HEK293 (cell line): ENCODE measurements around the gene AMPD3.

ENCODE experiments used
- CTCF ChIA-PET: fragments of 350-600 bp; formaldehyde crosslinking; extraction: SDS; loops from one replicate; lab custom pipeline; 2021; ENCODE audit warnings: antibody characterized with exemption; lab: Yijun Ruan, JAX
- POLR2A ChIA-PET: fragments of 300-600 bp; formaldehyde crosslinking; extraction: SDS; loops from one replicate; lab custom pipeline; 2020; ENCODE audit warnings: antibody characterized with exemption, inconsistent platforms; lab: Yijun Ruan, JAX
- H3K27ac ChIP-seq: fragments of 200-500 bp; sonication (Bioruptor generic); 2 replicates; pipeline ENCODE4 v1.5.1; 2014; ENCODE audit warnings: low read depth, low read length, control low read depth, inconsistent platforms; ENCODE audit errors: extremely low read depth
- H3K36me3 ChIP-seq, 2 experiments: fragments of 200-500 bp in 1 of 2; sonication (Bioruptor generic) in 1 of 2; 1 replicate in 1 of 2; 2 replicates in 1 of 2; pipeline ENCODE4 v1.5.1; 2014 to 2017; ENCODE audit warnings: inconsistent platforms in 2 of 2, low read length in 2 of 2; ENCODE audit not compliant: control insufficient read depth in 2 of 2, insufficient read depth in 1 of 2
- H3K4me1 ChIP-seq: fragments of 200-500 bp; sonication (Bioruptor generic); 2 replicates; pipeline ENCODE4 v1.5.1; 2014; ENCODE audit warnings: mild to moderate bottlenecking, low read length, inconsistent platforms; ENCODE audit not compliant: control insufficient read depth, insufficient read depth
- H3K4me3 ChIP-seq: 2 replicates; pipeline ENCODE4 v1.5.1; 2011; ENCODE audit warnings: low read depth, mild to moderate bottlenecking, control low read depth, low read length, moderate library complexity
- H3K9me3 ChIP-seq: fragments of 200-500 bp; sonication (Bioruptor generic); 2 replicates; pipeline ENCODE4 v1.5.1; 2014; ENCODE audit warnings: low read depth, low read length, inconsistent platforms; ENCODE audit not compliant: control insufficient read depth, insufficient read depth
- FEZF1 ChIP-seq: fragments of 450-650 bp; formaldehyde crosslinking; IDR thresholded peaks from 2 replicates; pipeline ENCODE4 v1.5.1; 2016; ENCODE audit warnings: missing biosample characterization, missing genetic modification characterization
- KLF16 ChIP-seq: fragments of 450-650 bp; formaldehyde crosslinking; IDR thresholded peaks from 2 replicates; pipeline ENCODE4 v1.5.1; 2017; ENCODE audit warnings: missing biosample characterization, missing genetic modification characterization
- ZBTB1 ChIP-seq: fragments of 450-650 bp; formaldehyde crosslinking; IDR thresholded peaks from 2 replicates; pipeline ENCODE4 v1.5.1; 2016; ENCODE audit warnings: missing biosample characterization, missing genetic modification characterization
- ZFHX2 ChIP-seq: fragments of 450-650 bp; formaldehyde crosslinking; conservative IDR thresholded peaks from 2 replicates; pipeline ENCODE4 v1.5.1; 2016; ENCODE audit warnings: missing biosample characterization, missing genetic modification characterization
- ZNF10 ChIP-seq: fragments of 450-650 bp; formaldehyde crosslinking; IDR thresholded peaks from 2 replicates; pipeline ENCODE4 v1.5.1; 2017; ENCODE audit warnings: missing biosample characterization, missing genetic modification characterization
- ZNF174 ChIP-seq: fragments of 450-650 bp; formaldehyde crosslinking; IDR thresholded peaks from 2 replicates; pipeline ENCODE4 v1.5.0; 2017; ENCODE audit warnings: missing biosample characterization, mild to moderate bottlenecking, missing genetic modification characterization
- ZNF214 ChIP-seq: fragments of 450-650 bp; formaldehyde crosslinking; IDR thresholded peaks from 2 replicates; pipeline ENCODE4 v1.5.1; 2017; ENCODE audit warnings: missing biosample characterization, mild to moderate bottlenecking, missing genetic modification characterization, borderline replicate concordance
- ZNF24 ChIP-seq: fragments of 450-650 bp; formaldehyde crosslinking; IDR thresholded peaks from 2 replicates; pipeline ENCODE4 v1.5.1; 2016; ENCODE audit warnings: missing biosample characterization, missing genetic modification characterization
- ZNF324 ChIP-seq: fragments of 450-650 bp; formaldehyde crosslinking; IDR thresholded peaks from 2 replicates; pipeline ENCODE4 v1.5.1; 2016; ENCODE audit warnings: missing biosample characterization, missing genetic modification characterization
- ZNF366 ChIP-seq: fragments of 450-650 bp; formaldehyde crosslinking; conservative IDR thresholded peaks from 2 replicates; pipeline ENCODE4 v1.5.1; 2016; ENCODE audit warnings: missing biosample characterization, missing genetic modification characterization
- ZNF391 ChIP-seq: fragments of 450-650 bp; formaldehyde crosslinking; IDR thresholded peaks from 2 replicates; pipeline ENCODE4 v1.5.1; 2016; ENCODE audit warnings: low read depth, missing biosample characterization, missing genetic modification characterization, borderline replicate concordance
- ZNF501 ChIP-seq: fragments of 450-650 bp; formaldehyde crosslinking; IDR thresholded peaks from 2 replicates; pipeline ENCODE4 v1.5.1; 2016; ENCODE audit warnings: missing biosample characterization, missing genetic modification characterization
- ZNF549 ChIP-seq: fragments of 450-650 bp; IDR thresholded peaks from 2 replicates; pipeline ENCODE4 v1.5.1; 2018; ENCODE audit warnings: missing biosample characterization, missing genetic modification characterization, mild to moderate bottlenecking, inconsistent platforms, moderate library complexity
- ZNF555 ChIP-seq: fragments of 450-650 bp; formaldehyde crosslinking; conservative IDR thresholded peaks from 2 replicates; pipeline ENCODE4 v1.5.1; 2017; ENCODE audit warnings: missing biosample characterization, mild to moderate bottlenecking, missing genetic modification characterization, inconsistent platforms
- ZNF558 ChIP-seq: fragments of 450-650 bp; formaldehyde crosslinking; IDR thresholded peaks from 2 replicates; pipeline ENCODE4 v1.5.1; 2016; ENCODE audit warnings: missing biosample characterization, missing genetic modification characterization
- ZNF624 ChIP-seq: fragments of 450-650 bp; formaldehyde crosslinking; IDR thresholded peaks from 2 replicates; pipeline ENCODE4 v1.5.1; 2017; ENCODE audit warnings: missing biosample characterization, missing genetic modification characterization
- ZNF677 ChIP-seq: fragments of 450-650 bp; IDR thresholded peaks from 2 replicates; pipeline ENCODE4 v1.5.0; 2018; ENCODE audit warnings: missing biosample characterization, mild to moderate bottlenecking, missing genetic modification characterization, moderate library complexity
- ZNF707 ChIP-seq: fragments of 450-650 bp; formaldehyde crosslinking; IDR thresholded peaks from 2 replicates; pipeline ENCODE4 v1.5.1; 2016; ENCODE audit warnings: missing biosample characterization, missing genetic modification characterization
- ZNF785 ChIP-seq: fragments of 450-650 bp; formaldehyde crosslinking; IDR thresholded peaks from 2 replicates; pipeline ENCODE4 v1.5.1; 2016; ENCODE audit warnings: missing biosample characterization, missing genetic modification characterization
- ZSCAN16 ChIP-seq: fragments of 450-650 bp; formaldehyde crosslinking; IDR thresholded peaks from 2 replicates; pipeline ENCODE4 v1.5.1; 2016; ENCODE audit warnings: missing biosample characterization, missing genetic modification characterization
- ZSCAN23 ChIP-seq: fragments of 450-650 bp; formaldehyde crosslinking; IDR thresholded peaks from 2 replicates; pipeline ENCODE4 v1.5.1; 2016; ENCODE audit warnings: missing biosample characterization, missing genetic modification characterization
- TF ChIP-seq, protein P1 (sequence below): fragments of 450-650 bp; formaldehyde crosslinking; IDR thresholded peaks from 2 replicates; pipeline ENCODE4 v1.5.1; 2016; ENCODE audit warnings: missing biosample characterization, missing genetic modification characterization
- TF ChIP-seq, protein P2 (sequence below): fragments of 450-650 bp; formaldehyde crosslinking; IDR thresholded peaks from 2 replicates; pipeline ENCODE4 v1.5.1; 2016; ENCODE audit warnings: missing biosample characterization, missing genetic modification characterization, borderline replicate concordance
- TF ChIP-seq, protein P3 (sequence below): fragments of 450-650 bp; formaldehyde crosslinking; IDR thresholded peaks from 2 replicates; pipeline ENCODE4 v1.5.1; 2016; ENCODE audit warnings: missing biosample characterization, missing genetic modification characterization
- TF ChIP-seq, protein P4 (sequence below): fragments of 450-650 bp; formaldehyde crosslinking; IDR thresholded peaks from 2 replicates; pipeline ENCODE4 v1.5.1; 2016; ENCODE audit warnings: missing biosample characterization, missing genetic modification characterization, low read depth

AMPD3 gene

DNA sequence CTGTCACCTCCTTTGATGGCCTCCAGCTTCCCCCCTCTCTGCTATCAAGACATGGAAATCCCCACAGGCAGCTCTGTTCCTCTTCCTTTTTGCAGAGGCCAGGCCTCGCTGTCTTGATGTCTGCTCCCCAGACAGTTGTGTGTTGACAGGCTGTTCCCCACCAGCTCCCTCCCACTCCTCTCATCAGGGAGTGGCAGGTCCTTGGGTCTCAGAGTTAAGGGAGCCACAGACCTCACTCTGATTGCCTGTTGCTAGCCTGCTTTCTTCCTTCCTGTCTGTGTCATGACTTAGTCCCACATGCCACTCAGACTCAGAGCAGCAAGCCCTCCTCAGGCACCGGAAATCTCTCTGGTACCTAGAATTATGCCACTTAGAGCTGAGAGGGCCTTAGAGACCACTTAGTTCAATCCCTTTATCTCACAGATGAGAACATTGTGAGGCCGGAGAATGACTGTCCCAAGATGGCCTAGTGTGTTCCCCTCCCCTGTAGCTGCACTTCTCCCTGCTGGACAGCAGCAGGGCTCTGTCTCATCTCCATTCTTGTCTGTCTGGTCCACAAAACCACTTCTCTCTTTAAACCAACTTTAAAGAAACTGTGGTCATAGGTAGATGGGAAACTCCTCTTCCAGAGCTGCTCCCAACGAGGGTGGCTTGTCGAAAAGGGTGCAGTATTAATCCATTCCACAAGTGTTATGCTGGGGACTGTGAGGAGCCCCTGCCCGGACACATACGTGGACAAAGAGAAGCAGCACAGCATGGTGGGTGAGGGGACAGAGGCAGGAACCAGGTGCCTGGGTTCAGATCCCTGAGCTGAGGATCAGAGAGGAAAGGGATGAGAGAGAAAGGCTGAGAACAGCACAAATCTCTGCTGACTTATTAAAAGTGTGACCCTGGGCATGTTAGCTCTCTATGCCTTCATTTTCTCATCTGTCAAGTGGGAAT, 4.2 kb downstream of the AMPD3 start (continued):
- TF ChIP-seq, protein P1, sequence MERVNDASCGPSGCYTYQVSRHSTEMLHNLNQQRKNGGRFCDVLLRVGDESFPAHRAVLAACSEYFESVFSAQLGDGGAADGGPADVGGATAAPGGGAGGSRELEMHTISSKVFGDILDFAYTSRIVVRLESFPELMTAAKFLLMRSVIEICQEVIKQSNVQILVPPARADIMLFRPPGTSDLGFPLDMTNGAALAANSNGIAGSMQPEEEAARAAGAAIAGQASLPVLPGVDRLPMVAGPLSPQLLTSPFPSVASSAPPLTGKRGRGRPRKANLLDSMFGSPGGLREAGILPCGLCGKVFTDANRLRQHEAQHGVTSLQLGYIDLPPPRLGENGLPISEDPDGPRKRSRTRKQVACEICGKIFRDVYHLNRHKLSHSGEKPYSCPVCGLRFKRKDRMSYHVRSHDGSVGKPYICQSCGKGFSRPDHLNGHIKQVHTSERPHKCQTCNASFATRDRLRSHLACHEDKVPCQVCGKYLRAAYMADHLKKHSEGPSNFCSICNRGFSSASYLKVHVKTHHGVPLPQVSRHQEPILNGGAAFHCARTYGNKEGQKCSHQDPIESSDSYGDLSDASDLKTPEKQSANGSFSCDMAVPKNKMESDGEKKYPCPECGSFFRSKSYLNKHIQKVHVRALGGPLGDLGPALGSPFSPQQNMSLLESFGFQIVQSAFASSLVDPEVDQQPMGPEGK (tag by site-specific recombination), result no peak
- TF ChIP-seq, protein P2, sequence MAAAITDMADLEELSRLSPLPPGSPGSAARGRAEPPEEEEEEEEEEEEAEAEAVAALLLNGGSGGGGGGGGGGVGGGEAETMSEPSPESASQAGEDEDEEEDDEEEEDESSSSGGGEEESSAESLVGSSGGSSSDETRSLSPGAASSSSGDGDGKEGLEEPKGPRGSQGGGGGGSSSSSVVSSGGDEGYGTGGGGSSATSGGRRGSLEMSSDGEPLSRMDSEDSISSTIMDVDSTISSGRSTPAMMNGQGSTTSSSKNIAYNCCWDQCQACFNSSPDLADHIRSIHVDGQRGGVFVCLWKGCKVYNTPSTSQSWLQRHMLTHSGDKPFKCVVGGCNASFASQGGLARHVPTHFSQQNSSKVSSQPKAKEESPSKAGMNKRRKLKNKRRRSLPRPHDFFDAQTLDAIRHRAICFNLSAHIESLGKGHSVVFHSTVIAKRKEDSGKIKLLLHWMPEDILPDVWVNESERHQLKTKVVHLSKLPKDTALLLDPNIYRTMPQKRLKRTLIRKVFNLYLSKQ (tag by site-specific recombination), result no peak
- no peak for TF ChIP-seq ZNF366 (tag by site-specific recombination)

GRCh38 chr11:10460611-10461275, 5.7 kb downstream of the AMPD3 start:
- H3K4me3 ChIP-seq, result no peak overlapping the region
- H3K27ac ChIP-seq, result no peak overlapping the region
- CTCF ChIA-PET, result no interaction called here
- no peaks in the 10 kb centered on the region for H3K4me1 ChIP-seq
- TF ChIP-seq ZNF501 (tag by site-specific recombination) (no peak), ZNF558 (tag by site-specific recombination) (no peak), ZNF10 (tag by site-specific recombination) (no peak), ZNF549 (tag by site-specific recombination) (no peak), ZNF624 (tag by site-specific recombination) (no peak), ZNF707 (tag by site-specific recombination) (no peak), ZNF391 (tag by site-specific recombination) (no peak), ZSCAN23 (tag by site-specific recombination) (no peak), ZBTB1 (tag by site-specific recombination) (no peak), ZFHX2 (tag by site-specific recombination) (no peak)
- H3K9me3 ChIP-seq, result no peaks in the 10 kb centered on the region
- peaks cover 0 to 23% of the 10 kb centered on the region in 2 experiments; a peak in 1 of 3 replicates for H3K36me3 ChIP-seq
- POLR2A ChIA-PET, result no interaction called here

DNA sequence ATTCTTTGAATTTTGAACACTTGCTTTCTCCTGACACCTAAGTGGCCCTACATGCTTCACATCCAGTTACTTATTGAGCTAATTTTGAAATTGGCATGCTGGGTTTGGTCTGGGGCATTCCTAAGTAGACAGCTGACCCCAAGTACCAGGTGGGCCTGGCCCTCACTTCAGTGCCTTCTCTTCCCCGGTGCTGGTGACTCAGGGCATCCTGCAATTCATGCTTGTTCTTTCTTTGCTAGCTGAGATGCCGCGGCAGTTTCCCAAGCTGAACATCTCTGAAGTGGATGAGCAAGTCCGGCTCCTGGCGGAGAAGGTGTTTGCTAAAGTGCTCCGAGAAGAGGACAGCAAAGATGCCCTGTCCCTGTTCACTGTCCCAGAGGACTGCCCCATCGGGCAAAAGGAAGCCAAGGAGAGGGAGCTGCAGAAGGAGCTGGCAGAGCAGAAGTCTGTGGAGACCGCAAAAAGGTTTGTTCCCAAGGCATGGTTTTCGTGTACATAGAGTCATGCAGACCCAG, 6.3 kb downstream of the AMPD3 start:
- peaks cover 0 to 23% of the 10 kb centered on the region in 2 experiments; a peak in 1 of 3 replicates for H3K36me3 ChIP-seq
- ChIA-PET CTCF (interaction anchor here (0.7 to 0.9 kb wide), 2 partner anchors 8 to 15 kb away, joined by 3 read pairs; no protein-coding TSS in a partner anchor), POLR2A (no interaction called here)
- no peak overlapping the region for H3K4me3 ChIP-seq
- TF ChIP-seq ZNF677 (tag by site-specific recombination) (no peak), ZNF24 (tag by site-specific recombination) (no peak), ZBTB1 (tag by site-specific recombination) (no peak), FEZF1 (tag by site-specific recombination) (no peak), ZNF555 (no peak), ZNF214 (tag by site-specific recombination) (no peak), KLF16 (tag by site-specific recombination) (no peak), ZSCAN16 (no peak), ZNF324 (no peak), ZNF174 (tag by site-specific recombination) (no peak), ZNF785 (tag by site-specific recombination) (no peak)
- TF ChIP-seq, protein P3, sequence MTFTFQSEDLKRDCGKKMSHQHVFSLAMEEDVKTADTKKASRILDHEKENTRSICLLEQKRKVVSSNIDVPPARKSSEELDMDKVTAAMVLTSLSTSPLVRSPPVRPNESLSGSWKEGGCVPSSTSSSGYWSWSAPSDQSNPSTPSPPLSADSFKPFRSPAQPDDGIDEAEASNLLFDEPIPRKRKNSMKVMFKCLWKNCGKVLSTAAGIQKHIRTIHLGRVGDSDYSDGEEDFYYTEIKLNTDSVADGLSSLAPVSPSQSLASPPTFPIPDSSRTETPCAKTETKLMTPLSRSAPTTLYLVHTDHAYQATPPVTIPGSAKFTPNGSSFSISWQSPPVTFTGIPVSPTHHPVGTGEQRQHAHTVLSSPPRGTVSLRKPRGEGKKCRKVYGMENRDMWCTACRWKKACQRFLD (tag by site-specific recombination), result no peak
- TF ChIP-seq, protein P4, sequence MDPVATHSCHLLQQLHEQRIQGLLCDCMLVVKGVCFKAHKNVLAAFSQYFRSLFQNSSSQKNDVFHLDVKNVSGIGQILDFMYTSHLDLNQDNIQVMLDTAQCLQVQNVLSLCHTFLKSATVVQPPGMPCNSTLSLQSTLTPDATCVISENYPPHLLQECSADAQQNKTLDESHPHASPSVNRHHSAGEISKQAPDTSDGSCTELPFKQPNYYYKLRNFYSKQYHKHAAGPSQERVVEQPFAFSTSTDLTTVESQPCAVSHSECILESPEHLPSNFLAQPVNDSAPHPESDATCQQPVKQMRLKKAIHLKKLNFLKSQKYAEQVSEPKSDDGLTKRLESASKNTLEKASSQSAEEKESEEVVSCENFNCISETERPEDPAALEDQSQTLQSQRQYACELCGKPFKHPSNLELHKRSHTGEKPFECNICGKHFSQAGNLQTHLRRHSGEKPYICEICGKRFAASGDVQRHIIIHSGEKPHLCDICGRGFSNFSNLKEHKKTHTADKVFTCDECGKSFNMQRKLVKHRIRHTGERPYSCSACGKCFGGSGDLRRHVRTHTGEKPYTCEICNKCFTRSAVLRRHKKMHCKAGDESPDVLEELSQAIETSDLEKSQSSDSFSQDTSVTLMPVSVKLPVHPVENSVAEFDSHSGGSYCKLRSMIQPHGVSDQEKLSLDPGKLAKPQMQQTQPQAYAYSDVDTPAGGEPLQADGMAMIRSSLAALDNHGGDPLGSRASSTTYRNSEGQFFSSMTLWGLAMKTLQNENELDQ (tag by site-specific recombination), result no peak
- no peak overlapping the region for H3K27ac ChIP-seq
- H3K9me3 ChIP-seq, result no peaks in the 10 kb centered on the region
- no peaks in the 10 kb centered on the region for H3K4me1 ChIP-seq
